GM12801 (cell line): ENCODE measurements around the gene EIF2D.

Experiments used
- CTCF ChIP-seq: IDR thresholded peaks from one replicate; pipeline ENCODE4 v1.5.1; 2011; ENCODE audit warnings: control low read depth; ENCODE audit not compliant: insufficient read length; ENCODE audit errors: extremely low read depth

EIF2D gene

GRCh38 chr1:206575894-206576737 lies 36.1 kb downstream of the EIF2D start:
- TF ChIP-seq CTCF, result no peak

- TF ChIP-seq CTCF, result no peak
Measured at GRCh38 chr1:206575165-206575893, 36.9 kb downstream of the EIF2D start.

GRCh38 chr1:206573762-206574161 lies 38.5 kb downstream of the EIF2D start:
- TF ChIP-seq CTCF, result no peak

- TF ChIP-seq CTCF, result no peak
Measured at GRCh38 chr1:206573319-206573718, 38.9 kb downstream of the EIF2D start.

GRCh38 chr1:206572835-206573234 lies 39.4 kb downstream of the EIF2D start:
- TF ChIP-seq CTCF, result no peak

- no peak for TF ChIP-seq CTCF
Measured at GRCh38 chr1:206570529-206570928, 41.7 kb downstream of the EIF2D start.

- TF ChIP-seq CTCF, result no peak
Measured at GRCh38 chr1:206569556-206569955, 42.7 kb downstream of the EIF2D start.
